GM21423 (cell line): ENCODE results near the gene ZBP1.

ENCODE experiments used
- ATAC-seq: cut with Tn5 transposase; IDR thresholded peaks from one replicate; pipeline ENCODE4 v1.9.1; 2021; ENCODE audit warnings: mild to moderate bottlenecking, moderate library complexity; ENCODE audit not compliant: unreplicated experiment

The ZBP1 gene

DNA sequence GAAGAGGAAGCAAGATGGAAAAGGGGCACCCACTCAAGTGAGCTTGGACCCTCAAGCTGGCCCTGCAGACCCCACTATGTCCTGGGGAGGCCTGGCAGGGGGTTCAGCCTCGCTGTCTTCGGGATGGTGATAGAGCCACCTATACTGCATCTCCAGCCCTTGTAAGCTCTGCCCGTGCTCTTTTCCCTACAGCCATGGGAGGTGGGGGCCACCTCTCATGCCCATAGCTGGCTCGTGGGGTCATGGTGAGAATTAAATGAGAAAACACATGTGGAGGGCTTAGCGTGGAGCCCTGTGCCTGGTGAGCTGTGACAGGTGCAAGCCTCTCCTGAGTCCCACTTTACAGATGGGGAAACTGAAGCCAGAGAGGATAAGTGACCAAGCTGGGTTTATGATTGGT is 31.6 kb downstream of the ZBP1 start:
- no peak for ATAC-seq

DNA sequence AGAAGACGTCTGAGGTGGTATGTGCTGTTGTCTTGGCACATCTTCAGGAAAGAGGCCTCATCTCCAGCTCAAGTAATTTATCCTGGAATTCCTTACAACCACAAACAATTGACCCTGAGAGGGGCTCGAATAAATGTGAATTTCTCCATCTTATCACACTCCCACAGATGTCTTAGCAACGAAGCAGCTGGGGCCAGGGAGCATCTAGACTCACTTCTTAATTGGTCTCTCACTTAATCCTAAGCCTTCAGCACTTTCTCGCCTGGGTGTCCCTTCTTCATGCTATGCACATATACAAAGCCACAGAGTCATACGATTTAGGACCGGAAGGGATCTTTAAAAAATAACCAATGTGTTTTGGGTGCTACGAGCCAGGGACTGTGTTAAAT is 32.2 kb downstream of the ZBP1 start:
- no peak for ATAC-seq

DNA sequence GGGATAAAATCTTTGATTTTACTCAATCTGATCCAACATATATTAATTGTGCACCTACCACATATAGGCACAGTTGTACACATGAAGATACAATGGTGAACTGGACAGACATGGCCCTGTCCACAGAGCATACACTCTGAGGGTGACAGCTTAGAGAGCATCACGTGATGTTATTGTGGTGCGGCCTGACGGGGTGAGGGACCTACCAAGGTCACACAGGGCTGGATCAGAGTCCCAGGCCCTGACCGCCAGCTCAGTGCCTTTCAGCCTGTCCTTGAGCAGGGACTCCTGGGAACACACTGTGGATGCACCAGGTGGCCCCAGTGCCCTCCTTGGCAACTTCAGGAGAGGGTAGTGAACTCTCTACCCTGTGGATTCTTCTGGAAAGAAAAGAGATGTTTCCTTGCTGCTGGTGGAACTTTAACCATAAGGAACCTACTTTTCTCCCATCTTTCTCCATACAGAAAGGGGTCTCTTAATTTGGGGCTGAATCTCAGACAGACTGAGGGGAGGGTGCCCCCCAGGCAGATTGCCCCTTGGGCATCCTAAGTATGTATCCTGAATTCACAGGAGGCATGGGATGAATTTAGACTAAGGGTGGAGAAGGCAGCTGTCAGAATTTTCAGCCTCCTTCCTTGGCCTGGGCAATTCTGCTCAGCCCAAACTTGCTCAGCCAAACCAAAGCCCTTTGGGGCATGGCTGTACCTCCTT is 32.8 kb downstream of the ZBP1 start:
- no peak for ATAC-seq

DNA sequence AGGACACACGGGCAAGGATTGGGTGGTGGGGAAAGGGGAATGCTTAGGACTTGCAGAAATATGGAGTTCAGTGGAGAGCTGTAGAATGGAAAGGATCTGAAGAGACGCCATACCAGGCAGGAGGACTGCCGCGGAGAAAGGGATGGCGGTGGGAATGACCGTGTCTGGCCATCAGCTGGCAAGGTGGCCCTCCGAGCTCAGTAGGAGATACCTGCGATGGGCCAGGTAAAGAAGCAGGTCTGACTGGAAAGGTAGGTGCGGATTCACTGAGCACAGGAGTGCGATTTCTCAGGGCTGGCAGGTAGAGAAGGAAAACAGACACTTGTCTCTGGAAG is 33.3 kb downstream of the ZBP1 start:
- no peak for ATAC-seq

DNA sequence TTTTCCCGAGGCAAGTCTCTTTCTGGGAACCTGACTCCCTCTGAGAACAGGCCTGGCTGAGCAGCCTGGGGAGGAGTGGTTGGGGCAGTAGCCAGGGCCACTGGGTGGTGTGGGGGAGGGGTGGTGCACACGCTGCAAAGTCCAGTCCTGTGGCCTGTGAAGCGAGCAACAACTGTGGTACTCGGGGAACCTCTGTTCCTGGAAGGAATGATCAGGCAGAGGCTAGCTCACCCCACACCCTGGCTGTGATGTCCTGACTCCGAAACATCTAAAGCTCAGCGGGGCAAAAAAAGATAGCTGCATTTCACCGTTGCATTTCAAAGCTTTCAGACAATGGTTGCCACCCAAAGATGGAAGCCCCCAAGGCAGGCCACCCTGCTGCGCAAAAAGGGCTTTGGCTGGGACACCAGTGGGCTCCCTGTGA is 33.8 kb downstream of the ZBP1 start:
- no peak for ATAC-seq

DNA sequence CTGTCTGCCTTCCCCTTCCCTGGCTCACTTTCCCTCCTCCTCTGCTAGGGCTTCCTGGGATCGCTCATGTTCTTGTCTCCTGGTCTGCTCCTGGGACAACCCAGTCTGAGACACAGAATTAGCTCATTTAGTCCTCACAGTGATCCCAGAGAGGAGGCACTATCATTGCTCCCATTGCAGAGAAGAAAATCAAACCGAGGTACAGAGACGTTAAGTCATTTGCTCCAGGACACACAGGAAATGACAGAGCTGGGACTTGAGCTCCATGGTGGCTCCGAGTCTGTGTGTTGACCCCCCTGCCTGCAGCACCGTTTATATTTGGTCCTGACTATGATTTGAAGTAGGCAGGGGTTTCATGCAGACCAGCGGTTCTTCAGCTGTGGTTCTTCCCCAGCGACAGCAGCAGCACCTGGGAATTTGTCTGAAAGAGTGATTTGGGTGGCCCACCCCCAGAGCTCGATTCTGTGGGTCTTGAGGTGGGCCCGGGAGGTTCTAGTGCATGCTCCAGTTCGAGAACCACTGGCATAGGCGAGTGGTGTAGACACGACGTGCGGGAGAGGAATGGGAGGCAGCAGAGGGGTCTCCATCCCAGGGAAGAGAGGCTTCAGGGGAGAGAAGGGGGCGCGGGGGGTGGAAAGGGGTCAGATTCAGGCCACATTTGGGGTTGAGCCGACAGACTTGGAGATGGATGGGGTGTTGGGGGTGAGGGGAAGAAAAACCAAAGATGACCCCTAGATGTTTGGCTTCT is 34.6 kb downstream of the ZBP1 start:
- no peak for ATAC-seq

DNA sequence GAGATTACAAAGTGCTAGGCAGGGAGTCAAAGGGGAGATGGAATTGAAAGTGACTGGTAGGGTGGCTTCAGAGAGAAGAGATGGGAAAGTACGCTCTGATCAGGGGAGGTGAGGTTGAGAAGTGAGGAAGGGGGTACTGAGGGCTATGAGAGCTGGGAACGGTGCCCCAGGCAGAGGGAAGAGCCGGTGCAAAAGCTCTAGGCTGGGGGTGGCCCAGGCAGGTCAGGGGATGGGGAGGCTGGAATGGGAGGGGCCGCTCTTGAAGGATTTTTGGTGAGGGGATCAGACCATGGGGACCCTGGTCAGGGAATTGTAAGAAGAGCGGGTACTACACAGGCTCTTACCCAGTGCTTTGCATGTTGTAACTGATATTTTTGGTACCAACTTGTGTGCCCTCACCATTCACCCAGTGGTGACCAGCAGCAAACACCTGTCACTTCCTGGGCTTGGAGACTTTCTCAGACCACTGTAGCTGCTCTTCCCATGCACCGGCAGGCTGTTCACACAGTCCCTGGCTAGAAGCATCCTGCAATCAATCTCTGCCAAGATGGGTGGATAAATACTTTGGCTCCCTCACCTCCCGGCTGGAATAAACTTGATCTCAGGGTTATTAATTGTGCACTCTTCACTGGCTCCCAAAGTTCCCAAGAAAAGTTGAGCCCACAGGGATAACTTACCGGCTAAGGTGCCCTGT is 35.3 kb downstream of the ZBP1 start:
- no peak for ATAC-seq

DNA sequence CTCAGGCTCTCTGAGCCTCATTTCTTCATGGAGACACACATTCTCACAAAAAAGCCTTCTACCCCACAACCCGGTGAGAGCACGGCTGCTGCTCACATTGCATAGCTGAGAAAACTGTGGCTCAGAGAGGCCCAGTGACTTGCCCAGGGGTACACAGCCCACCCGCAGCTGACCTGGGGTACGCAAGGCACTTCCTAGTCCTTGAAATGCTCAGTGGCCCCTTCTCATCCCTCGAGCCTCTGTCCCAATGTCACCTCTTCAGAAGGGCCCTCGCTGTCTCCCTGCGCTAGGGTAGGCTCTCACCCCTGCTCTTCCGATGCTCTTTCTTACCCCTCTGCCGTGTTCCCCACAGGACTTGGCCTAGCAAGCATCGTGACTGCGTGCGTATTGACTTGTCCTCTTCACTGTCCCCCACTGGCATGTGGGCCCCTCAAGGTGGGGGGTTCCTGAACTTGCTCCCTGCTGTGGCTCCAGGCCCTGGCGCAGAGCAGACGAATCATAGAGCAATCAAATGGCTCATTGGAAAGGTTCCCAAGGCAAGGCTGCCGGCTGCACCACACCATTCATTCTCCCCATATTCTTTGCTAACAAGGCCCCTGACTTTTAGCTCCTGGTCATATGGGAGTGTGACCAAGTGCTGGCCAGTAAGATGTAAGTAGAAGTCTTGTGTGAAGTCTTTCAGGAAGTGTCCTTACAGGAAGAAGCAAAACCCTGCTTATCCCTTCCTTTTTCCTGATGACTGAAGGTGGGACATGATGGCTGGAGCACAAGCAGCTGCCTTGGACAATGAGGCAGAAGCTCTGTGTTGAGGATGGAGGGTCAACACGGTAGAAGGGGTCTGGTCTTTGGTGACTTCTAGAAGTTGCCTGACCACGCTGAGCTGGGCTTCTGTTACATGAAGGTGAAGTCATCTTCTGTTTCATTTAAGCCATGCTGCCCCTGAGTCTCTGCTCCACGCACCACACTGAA is 36.7 kb downstream of the ZBP1 start:
- no peak for ATAC-seq

DNA sequence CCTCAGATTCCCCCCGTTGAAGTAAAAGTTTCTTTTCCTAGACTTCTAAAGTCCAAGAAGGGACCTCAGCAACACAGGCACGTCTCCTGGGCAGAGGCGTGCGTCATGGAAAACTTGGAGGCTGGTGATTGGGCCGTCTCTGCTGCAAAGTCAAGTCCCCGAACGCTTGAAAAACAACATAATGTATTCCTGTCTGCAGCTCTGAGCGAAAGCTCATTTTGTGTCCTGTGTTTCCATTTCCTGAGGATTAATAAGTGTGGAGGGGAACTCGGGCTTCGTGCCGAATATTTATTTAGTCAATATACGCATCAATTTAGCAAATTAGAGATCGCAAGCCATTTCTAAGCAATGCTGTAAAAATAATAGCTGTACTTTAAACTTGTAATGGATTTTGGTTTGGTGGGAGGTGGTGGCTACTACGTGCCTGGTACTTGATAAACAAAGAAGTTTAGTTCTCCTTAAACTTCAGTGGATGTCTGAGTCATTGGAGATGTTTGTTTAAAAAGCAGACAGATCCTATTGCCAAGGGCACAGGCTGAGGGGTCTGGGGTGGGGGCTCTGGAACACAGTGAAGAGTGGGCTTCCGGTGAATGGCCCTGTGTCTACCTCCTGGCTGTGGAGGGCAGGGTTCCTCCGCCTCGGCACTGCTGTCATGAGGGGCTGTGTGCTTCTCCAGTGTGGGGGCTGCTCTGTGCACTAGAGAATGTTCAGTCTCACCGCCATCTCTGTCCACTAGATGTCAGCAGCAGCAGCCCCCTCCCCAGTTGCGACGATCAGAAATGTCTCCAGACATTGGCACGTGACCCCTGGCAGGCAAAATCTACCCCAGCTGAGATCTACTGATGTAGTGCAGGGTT is 37.6 kb downstream of the ZBP1 start:
- ATAC-seq = no peak

DNA sequence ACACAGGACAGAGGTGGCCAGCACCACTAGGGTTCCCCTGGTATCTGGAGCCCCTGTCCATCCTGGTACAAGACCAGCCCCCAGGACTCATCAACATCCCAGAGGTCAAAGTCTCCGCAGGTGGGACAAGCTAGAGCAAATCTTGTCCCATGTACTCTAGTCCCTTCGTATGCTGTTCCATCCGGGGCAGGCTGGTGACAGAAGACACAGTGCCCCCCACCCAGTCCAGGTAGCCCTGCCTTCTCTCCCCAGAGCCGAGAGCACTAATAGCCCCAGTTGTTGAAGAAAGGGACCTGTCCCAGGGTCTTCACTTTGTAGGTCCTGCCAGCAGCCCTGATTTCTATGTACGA is 38.2 kb downstream of the ZBP1 start:
- no peak for ATAC-seq

DNA sequence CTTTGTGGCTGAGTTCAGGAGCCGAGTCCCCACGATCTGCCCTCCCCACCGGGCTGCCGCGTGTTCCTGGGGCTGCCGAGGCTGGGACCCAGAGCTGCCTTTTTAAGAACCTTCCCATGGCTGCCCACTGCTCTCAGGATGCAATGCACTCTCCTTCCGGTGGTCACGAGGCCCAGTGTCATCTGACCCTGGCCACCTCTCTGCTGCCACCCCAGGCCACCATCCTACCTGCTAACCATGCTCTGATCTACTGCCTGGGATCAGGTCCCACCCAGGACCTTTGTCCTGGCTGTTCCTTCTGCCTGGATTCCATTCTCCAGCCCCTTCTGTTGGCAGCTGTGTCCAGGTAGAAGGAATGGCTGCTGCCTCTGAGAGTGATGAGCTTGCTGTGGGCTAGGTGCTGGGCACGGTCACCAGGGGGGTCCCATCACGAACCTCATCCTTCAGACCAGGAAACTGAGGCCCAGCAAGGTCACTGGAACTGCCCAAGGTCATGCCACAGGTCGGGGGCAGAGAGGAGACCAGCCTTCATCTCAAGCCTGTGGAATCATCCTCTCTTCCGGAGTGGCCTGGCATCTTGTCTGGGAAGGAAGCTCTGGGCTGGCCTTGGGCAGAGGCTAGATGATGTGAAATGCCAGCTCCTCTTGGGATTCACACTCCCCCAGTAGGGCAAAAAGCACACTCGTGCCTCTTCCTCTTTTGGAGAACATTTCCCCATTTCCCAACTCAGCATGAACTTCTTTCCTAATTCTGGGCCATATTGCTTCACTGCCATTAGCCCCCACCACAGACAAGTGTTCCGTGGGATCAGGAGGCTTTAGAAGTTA is 38.8 kb downstream of the ZBP1 start:
- no peak for ATAC-seq

DNA sequence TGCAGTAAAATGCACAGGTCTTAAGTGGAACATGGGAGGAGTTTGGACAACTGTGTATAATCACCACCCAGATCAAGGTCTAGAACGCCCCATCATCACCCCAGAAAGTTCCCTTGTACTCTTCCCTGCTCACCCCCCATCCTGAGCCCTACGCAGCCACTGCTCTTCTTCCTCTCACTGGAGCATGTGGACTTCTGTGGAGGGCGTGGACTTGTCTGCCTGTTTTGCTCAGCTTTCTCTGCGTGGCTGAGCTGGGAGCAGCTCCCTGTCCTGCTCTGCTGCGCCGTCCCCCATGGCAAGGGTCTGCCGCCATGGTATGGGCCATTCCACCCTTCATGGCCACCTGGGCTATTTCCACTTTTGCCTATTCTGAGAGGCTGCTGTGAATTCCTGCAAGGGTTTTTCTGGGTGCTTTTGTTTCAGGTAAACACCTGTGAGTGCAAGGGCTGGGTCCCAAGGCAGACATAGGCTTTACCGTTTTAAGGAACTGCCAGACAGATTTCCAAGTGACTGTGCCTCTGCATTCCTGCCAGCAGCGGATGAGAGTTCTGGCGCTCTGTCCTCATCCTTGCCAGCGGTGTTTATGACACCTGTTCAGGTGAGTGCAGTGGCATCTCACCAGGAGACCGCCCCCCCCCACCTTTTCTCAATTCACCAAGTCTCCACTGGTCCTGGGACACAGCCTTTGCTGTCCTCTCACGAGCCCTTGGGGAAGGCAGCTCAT is 39.6 kb downstream of the ZBP1 start:
- ATAC-seq = no peak

DNA sequence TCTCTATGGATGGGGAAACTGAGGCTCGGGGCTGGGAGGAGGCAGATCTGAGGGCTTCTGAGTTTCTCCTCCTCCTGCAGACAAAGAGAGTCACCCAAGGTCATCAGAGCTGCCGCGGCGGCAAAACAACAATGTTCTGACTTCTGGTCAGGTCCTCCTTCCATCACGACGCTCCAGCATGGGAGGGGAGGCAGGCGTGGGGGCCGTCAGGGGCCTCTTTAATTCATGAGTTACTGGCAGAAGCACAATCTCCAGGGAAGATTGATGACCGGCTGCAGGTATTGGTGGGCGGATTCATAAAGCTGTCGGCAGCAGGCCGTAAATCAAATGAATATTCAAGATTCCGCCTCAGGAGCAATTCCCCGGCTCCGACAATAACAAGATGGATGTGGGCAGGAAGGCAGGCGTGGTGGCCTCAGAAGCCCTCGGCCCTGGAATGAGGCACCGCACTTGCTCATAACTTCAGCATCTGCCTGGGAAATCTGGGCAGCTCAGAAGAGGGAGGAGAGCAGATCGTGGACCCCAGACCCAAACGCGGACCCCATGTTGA is 40.3 kb downstream of the ZBP1 start:
- no peak for ATAC-seq

DNA sequence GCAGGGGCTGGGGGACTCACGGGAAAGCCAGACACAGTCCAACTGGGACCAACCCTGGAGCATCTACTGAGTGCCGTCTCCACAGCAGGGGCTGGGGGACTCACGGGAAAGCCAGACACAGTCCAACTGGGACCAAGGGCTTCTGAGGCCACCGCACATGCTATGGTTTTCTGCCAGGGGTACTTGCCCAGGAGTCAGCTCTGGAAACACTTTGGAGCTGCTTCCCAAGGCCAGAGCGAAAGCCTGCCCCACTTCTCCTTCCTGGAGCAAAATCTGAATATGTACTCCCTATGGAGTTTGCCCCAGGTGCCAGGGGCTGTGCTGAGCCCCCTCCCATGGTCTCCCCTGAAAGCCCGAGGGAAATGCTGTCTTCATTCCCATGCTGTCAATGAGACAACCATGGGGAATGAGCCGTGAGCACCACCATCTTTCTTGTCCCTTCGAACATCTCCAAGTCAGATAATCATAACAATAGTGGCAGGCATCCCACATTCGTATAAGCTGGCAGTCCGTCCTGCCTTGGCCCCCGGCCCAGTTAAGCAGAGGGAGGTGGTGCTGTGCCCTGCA is 40.8 kb downstream of the ZBP1 start:
- ATAC-seq = no peak

DNA sequence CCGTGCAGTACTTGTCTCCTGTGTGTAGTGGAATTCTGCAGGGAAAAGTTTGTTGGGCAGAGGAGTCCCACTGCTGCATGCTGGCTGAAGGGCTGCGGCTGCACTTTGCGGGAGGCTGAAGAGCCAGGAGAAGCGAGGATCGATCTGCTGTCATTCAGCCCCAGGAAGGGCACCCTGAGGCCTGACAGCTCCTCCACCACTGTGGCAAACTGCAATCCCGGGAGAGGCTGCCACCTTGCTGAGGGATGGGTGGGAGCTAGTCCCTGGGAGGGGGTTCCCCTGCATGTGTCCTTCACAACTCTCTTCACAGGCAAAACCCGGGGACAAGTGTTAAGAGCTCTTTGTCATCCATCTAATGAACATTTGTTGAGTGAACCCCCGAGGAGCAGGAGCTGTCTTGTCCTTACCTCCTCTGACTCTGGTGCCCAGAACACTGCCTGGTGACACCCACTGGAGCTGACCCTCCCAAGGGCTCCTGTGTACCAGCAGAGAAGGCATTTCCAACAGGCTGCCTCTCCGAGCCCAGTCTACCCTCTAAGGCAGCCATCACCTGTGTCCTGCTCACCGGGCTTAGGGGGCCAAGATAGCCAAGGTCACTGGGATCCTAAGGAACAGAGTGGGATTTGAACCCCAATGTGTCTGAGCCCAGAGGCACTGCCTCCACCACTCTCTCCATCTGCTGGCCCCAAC is 41.6 kb downstream of the ZBP1 start:
- ATAC-seq = no peak

DNA sequence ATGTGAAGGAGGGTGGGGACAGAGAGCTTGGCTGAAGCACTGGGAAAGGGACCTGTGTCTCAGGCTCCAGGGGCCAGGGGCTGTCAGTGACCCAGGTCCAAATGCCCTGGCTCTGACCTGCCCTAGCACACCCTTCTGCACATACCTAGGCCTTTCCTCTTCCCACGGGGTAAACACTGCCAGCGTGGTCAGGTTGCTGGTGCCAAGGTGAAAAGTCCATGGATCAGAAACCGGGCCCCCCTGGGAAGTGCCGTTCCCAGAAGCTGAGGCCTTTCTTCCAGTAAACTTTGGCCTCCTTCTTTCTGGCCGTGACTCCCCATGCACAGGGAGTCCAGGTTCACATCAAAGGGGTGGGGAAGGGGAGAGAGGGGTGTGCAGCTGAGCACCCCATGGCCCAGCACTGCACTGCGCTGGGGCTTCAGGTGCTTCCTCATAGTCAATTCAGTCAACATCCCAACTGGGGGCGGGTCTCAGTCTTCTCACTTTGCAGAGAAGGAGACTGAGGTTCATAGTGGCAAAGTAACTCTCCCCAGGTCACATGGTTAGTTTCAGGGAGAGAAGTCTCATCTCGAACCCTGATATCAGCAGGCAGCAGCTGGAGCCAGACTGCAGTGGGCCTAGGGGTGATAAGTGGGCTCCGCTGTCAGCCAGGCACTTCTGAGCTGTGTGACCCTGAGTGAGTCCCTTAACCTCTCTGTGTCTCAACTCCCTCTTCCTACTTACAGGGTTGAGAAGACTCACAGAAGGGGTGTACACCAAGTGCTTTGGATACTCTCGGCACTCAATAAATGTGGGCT is 42.3 kb downstream of the ZBP1 start:
- no peak for ATAC-seq
